LNCaP clone FGC (cell line): ENCODE data around the gene C2.
"Not testable (repeated sequence)": the region's sequence is repeated elsewhere in the genome, so short reads cannot be mapped to it uniquely, and the experiment has no call there.

Experiments
- DNase-seq: peaks from one replicate; pipeline ENCODE4 v3.0.0-alpha.2; 2011; ENCODE audit warnings: low read depth
- H3K4me3 ChIP-seq: 2 replicates; pipeline ENCODE4 v1.5.1; 2011; ENCODE audit warnings: mild to moderate bottlenecking, low read depth, low read length, control low read depth
- CTCF ChIP-seq: IDR thresholded peaks from 2 replicates; pipeline ENCODE4 v1.5.1; 2012; ENCODE audit warnings: mild to moderate bottlenecking; ENCODE audit not compliant: control insufficient read depth, insufficient read depth; ENCODE audit errors: extremely low read depth

C2 gene

GRCh38 chr6:31905041-31905440 is 22.5 kb upstream of the C2 start:
- TF ChIP-seq CTCF = no peak
- DNase-seq = no peak

GRCh38 chr6:31906122-31906521 is 21.4 kb upstream of the C2 start:
- DNase-seq = no peak
- no peak overlapping the region for H3K4me3 ChIP-seq
- TF ChIP-seq CTCF = no peak

More at GRCh38 chr6:31905041-31905440, 22.5 kb upstream of the C2 start:
- no peak overlapping the region for H3K4me3 ChIP-seq

- not testable (repeated sequence) for DNase-seq, H3K4me3 ChIP-seq
Observed at GRCh38 chr6:31906727-31907126, 20.8 kb upstream of the C2 start.

GRCh38 chr6:31907158-31907813 is 20.2 kb upstream of the C2 start:
- no peak for TF ChIP-seq CTCF
- DNase-seq = no peak
- no peak overlapping the region for H3K4me3 ChIP-seq

- H3K4me3 ChIP-seq, DNase-seq: not testable (repeated sequence)
Observed at GRCh38 chr6:31908255-31908654, 19.3 kb upstream of the C2 start.

GRCh38 chr6:31908791-31909190 is 18.7 kb upstream of the C2 start:
- no peak for TF ChIP-seq CTCF
- no peak overlapping the region for H3K4me3 ChIP-seq
- DNase-seq = no peak

GRCh38 chr6:31909298-31909697 is 18.2 kb upstream of the C2 start:
- H3K4me3 ChIP-seq, DNase-seq: not testable (repeated sequence)

- H3K4me3 ChIP-seq = no peak overlapping the region
- TF ChIP-seq CTCF = no peak
- DNase-seq = no peak
Observed at GRCh38 chr6:31911826-31912585, 15.5 kb upstream of the C2 start.
